GM12892 (cell line): Measurements from ENCODE around the gene AP2A2.

Source experiments
- POLR2AphosphoS5 ChIP-seq: IDR thresholded peaks from 2 replicates; pipeline ENCODE4 v1.6.1; 2011; ENCODE audit warnings: low read depth, low read length, control low read depth
- TAF1 ChIP-seq: IDR thresholded peaks from 2 replicates; pipeline ENCODE4 v1.6.1; 2011; ENCODE audit warnings: low read depth, mild to moderate bottlenecking, control low read depth, low read length, borderline replicate concordance

DNA sequence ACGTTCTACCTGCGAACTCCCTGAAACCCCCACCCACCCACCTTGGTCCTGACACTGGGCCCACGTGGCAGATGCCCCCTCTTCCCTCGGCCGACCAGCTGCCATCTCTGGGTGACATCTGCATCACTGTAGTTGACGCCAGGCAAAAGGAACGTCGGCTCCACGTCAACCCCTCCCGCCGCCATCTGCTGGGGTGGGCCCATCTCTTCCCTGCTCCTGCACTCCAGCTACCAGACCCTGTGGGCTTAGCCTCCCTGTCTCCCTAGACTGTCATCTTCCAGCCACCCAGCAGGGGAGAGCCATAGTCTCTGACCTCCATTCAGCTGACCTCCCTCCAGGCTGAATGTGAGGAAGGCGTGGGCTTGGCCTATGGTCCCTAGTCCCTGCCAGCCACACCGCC, 36.4 kb upstream of the AP2A2 start:
- no peak for TF ChIP-seq POLR2AphosphoS5
- no peak for TF ChIP-seq TAF1
